Dermis microvascular lymphatic vessel endothelial cell (primary cell): ENCODE measurements around the gene PPIA. TPM values are rescaled to one million over a fixed set of nuclear protein-coding genes. Genes with fewer than 3 reads are reported as not detected.

ENCODE experiments used
- DNase-seq, 2 donors: peaks; one replicate each; pipeline versions ENCODE4 v3.0.0 to v3.0.0-alpha.2; 2010; ENCODE audit warnings: low read depth in 2 of 2
- total RNA-seq: library from RNA; depleted of rRNA; stranded (reverse); fragments of >200 nt; gene quantifications from 2 replicates; pipeline ENCODE4 v1.2.1, GENCODE V29; 2014

Gene PPIA
- 1,887 and 2,487 TPM in 2 replicates for total RNA-seq

GRCh38 chr7:44796504-44797328 is at the start of gene PPIA:
Gene PPIA (plus strand): TSS chr7:44796681. CDS start chr7:44796725, 44 bp downstream.
- DNase-seq = peak; percentile 98

GRCh38 chr7:44748045-44748947 is 48.2 kb upstream of the PPIA start, which contains the start of gene ZMIZ2:
Gene ZMIZ2 (plus strand): TSS chr7:44748847. CDS start chr7:44756250, 7,403 bp downstream.
- peak; percentile 56 to 86 for DNase-seq

GRCh38 chr7:44748948-44749731 is 47.3 kb upstream of the PPIA start:
- DNase-seq = no peak

GRCh38 chr7:44749992-44750391 is 46.5 kb upstream of the PPIA start:
- DNase-seq = no peak

GRCh38 chr7:44750424-44750823 is 46.1 kb upstream of the PPIA start:
- DNase-seq = no peak

GRCh38 chr7:44750921-44751571 is 45.4 kb upstream of the PPIA start:
- no peak for DNase-seq

GRCh38 chr7:44752822-44753221 is 43.7 kb upstream of the PPIA start:
- no peak for DNase-seq

- DNase-seq = no peak
These were observed 41.4 kb upstream of the PPIA start for GRCh38 chr7:44754802-44755697.

GRCh38 chr7:44755698-44756627 is 40.5 kb upstream of the PPIA start:
- no peak for DNase-seq

- no peak for DNase-seq
These were observed 39.6 kb upstream of the PPIA start for GRCh38 chr7:44756904-44757303.

- DNase-seq = no peak
These were observed 39.2 kb upstream of the PPIA start for GRCh38 chr7:44757311-44757710.

- no peak for DNase-seq
These were observed 38.7 kb upstream of the PPIA start for GRCh38 chr7:44757739-44758138.

GRCh38 chr7:44759246-44759645 is 37.2 kb upstream of the PPIA start:
- no peak for DNase-seq

- no peak for DNase-seq
These were observed 36.4 kb upstream of the PPIA start for GRCh38 chr7:44760034-44760580.

GRCh38 chr7:44761207-44762161 is 35.0 kb upstream of the PPIA start:
- DNase-seq = peak in 1 of 2 donors; percentile 72

- DNase-seq = no peak
These were observed 34.2 kb upstream of the PPIA start for GRCh38 chr7:44762300-44762699.
